Measurements from ENCODE around the gene KRT85.

The KRT85 gene

GRCh38 chr12:52370926-52371608 is 3.8 kb upstream of the KRT85 start:
- Histone ChIP-seq H3K9ac (no peak overlapping the region), H3K27ac (peak overlapping the region; percentile 43)

GRCh38 chr12:52369809-52370208 is 2.5 kb upstream of the KRT85 start:
- H3K79me2 ChIP-seq, result no peaks in the 10 kb centered on the region
- H3K4me1 ChIP-seq, result peaks cover 14% of the 10 kb centered on the region
- no peak overlapping the region for H3K4me2 ChIP-seq (ENCODE audit: low read length)
- H3K9me3 ChIP-seq (ENCODE audit: control insufficient read depth, low read length), result no peaks in the 10 kb centered on the region
- H2AFZ ChIP-seq, result no peak overlapping the region
- no peak for TF ChIP-seq CTCF (IDR thresholded peaks at IDR 0.05)
- H3K9ac ChIP-seq, result no peak overlapping the region
- no peaks in the 10 kb centered on the region for H3K27me3 ChIP-seq (ENCODE audit: control insufficient read depth, insufficient read depth, low read length)
- no peak overlapping the region for H3K4me3 ChIP-seq (ENCODE audit: low read depth, low read length)
- no peaks in the 10 kb centered on the region for H3K36me3 ChIP-seq (ENCODE audit: control insufficient read depth, insufficient read depth, low read length)
- no peak overlapping the region for H3K27ac ChIP-seq

More at GRCh38 chr12:52370926-52371608, 3.8 kb upstream of the KRT85 start:
- no peaks in the 10 kb centered on the region for H3K27me3 ChIP-seq (ENCODE audit: control insufficient read depth, insufficient read depth, low read length)
- no peak overlapping the region for H3K4me3 ChIP-seq (ENCODE audit: low read depth, low read length)
- H3K36me3 ChIP-seq (ENCODE audit: control insufficient read depth, insufficient read depth, low read length), result no peaks in the 10 kb centered on the region
- H2AFZ ChIP-seq, result peak overlapping the region; percentile 81
- no peaks in the 10 kb centered on the region for H3K79me2 ChIP-seq
- peaks cover 14% of the 10 kb centered on the region for H3K4me1 ChIP-seq
- no peak overlapping the region for H3K4me2 ChIP-seq (ENCODE audit: low read length)
- no peak for TF ChIP-seq CTCF (IDR thresholded peaks at IDR 0.05)
- H3K9me3 ChIP-seq (ENCODE audit: control insufficient read depth, low read length), result no peaks in the 10 kb centered on the region

GRCh38 chr12:52369211-52369610 is 1.9 kb upstream of the KRT85 start:
- no peak overlapping the region for H3K9ac ChIP-seq
- no peak for TF ChIP-seq CTCF (IDR thresholded peaks at IDR 0.05)
- H3K36me3 ChIP-seq (ENCODE audit: control insufficient read depth, insufficient read depth, low read length), result no peaks in the 10 kb centered on the region
- H3K9me3 ChIP-seq (ENCODE audit: control insufficient read depth, low read length), result no peaks in the 10 kb centered on the region
- no peaks in the 10 kb centered on the region for H3K27me3 ChIP-seq (ENCODE audit: control insufficient read depth, insufficient read depth, low read length)
- peaks cover 14% of the 10 kb centered on the region for H3K4me1 ChIP-seq
- no peak overlapping the region for H2AFZ ChIP-seq
- no peaks in the 10 kb centered on the region for H3K79me2 ChIP-seq
- H3K27ac ChIP-seq, result no peak overlapping the region
- no peak overlapping the region for H3K4me3 ChIP-seq (ENCODE audit: low read depth, low read length)
- no peak overlapping the region for H3K4me2 ChIP-seq (ENCODE audit: low read length)

- Histone ChIP-seq H3K27me3 (ENCODE audit: control insufficient read depth, insufficient read depth, low read length) (no peaks in the 10 kb centered on the region), H2AFZ (no peak overlapping the region), H3K4me3 (ENCODE audit: low read depth, low read length) (no peak overlapping the region), H3K4me1 (peaks cover 14% of the 10 kb centered on the region), H3K79me2 (no peaks in the 10 kb centered on the region), H3K27ac (no peak overlapping the region), H3K36me3 (ENCODE audit: control insufficient read depth, insufficient read depth, low read length) (no peaks in the 10 kb centered on the region), H3K9me3 (ENCODE audit: control insufficient read depth, low read length) (no peaks in the 10 kb centered on the region), H3K4me2 (ENCODE audit: low read length) (no peak overlapping the region), H3K9ac (no peak overlapping the region)
- TF ChIP-seq CTCF (IDR thresholded peaks at IDR 0.05), result no peak
Observed at GRCh38 chr12:52368508-52368907, 1.2 kb upstream of the KRT85 start.

GRCh38 chr12:52367876-52368275 is 595 bp upstream of the KRT85 start:
- no peaks in the 10 kb centered on the region for H3K79me2 ChIP-seq
- H3K27me3 ChIP-seq (ENCODE audit: control insufficient read depth, insufficient read depth, low read length), result no peaks in the 10 kb centered on the region
- no peak overlapping the region for H3K9ac ChIP-seq

More at GRCh38 chr12:52367876-52368275, 595 bp upstream of the KRT85 start:
- Histone ChIP-seq H3K9me3 (ENCODE audit: control insufficient read depth, low read length) (no peaks in the 10 kb centered on the region), H3K4me3 (ENCODE audit: low read depth, low read length) (no peak overlapping the region), H3K4me2 (ENCODE audit: low read length) (no peak overlapping the region), H2AFZ (no peak overlapping the region), H3K36me3 (ENCODE audit: control insufficient read depth, insufficient read depth, low read length) (no peaks in the 10 kb centered on the region), H3K4me1 (peaks cover 14% of the 10 kb centered on the region), H3K27ac (no peak overlapping the region)
- TF ChIP-seq CTCF (IDR thresholded peaks at IDR 0.05), result no peak
